ENCODE data around the gene TNNT1.
A peak's percentile ranks its signal among the peaks of the same experiment; 100 is the strongest.

The TNNT1 gene

DNA sequence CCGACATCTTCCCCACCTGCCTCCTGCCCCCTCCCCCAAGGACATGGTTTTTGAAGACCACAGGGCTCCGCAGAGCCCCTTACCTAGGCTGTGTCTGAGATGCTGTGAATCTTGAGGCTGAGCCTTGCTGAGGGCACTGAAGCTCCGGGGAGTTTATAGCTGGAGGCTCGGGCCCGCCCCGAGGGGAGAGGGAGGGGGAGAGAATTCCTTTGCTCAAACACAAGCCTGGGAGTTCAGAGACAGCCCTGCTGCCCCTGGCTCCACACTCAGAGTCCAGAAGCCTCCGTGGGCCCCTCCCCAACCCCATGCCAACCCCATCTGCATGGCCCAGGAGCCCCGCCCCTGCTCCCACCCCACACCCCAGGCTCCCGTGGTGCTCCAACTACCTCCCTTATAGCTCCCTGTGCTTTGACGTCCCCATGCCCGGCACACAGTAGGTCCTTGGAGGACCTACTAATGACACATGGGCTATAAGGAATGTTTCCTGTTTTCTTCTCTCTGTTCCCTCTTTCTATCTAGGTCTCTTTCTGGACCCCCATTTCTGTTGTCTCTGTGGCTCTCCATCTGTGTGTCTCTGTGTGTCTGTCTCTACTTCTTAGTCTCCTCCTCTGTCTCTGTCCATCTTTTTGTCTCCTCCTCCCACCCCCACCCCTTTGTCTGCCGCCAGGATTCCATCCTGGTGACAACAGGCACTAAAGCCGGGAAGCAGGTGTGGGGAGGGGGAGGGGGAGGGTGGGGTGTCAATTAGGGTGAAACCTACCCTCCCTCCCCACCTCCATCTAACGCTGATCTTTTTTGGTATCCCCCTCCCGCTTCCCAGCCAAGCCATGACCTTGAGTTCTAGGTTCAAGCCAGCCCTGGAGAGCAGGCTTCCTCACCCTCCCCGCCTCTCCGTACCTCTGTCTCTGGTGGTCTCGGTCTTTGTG lies at the start of gene TNNT1:
Gene TNNT1, minus strand, starts transcription at position 129 of the 926 bp plus-strand sequence. CDS start 2,049 bp downstream, outside the sequence.
- no peak for TF ChIP-seq CTCF (IDR thresholded peaks at IDR 0.05; ENCODE audit: insufficient read depth, low read length, missing control alignments)
- DNase-seq (ENCODE audit: low read depth, low spot score), result no peak
- ChIA-PET CTCF (interaction anchor here (0.7 to 1.2 kb wide), 2 partner anchors 9 to 11 kb away, joined by 3 to 4 read pairs; no protein-coding TSS in a partner anchor), POLR2A (no interaction called here)
- no peak within 1 kb of the TSS for H3K4me3 ChIP-seq (ENCODE audit: low read depth, low read length)

DNA sequence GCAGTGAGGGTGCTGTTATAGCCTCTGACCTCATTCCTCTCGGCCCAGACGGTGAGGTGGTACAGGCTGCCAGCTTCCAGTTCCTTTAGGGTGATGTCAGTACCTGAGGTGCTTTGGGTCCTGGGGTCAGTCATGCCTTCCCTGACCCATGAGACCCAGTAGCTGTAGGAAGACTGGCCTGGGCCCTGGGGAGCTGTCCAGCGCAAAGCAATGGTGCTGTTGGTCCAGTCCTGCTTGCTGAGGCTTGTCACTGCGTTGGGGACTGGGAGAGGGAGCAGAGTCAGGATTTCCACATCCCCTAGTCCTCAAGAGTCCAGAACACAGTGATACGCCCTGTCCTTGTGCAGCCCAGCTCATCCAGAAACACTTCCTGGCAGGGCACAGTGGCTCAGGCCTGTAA lies 49.6 kb upstream of the TNNT1 start:
- no peak for DNase-seq (ENCODE audit: low read depth, low spot score)
- ChIA-PET POLR2A (no interaction called here), CTCF (interaction anchor here (0.9 to 1.8 kb wide), 4 partner anchors 21 to 220 kb away, joined by 3 to 6 read pairs (median 4); no protein-coding TSS in a partner anchor)
- no peak for TF ChIP-seq CTCF (IDR thresholded peaks at IDR 0.05; ENCODE audit: insufficient read depth, low read length, missing control alignments)
- H3K4me3 ChIP-seq (ENCODE audit: low read depth, low read length), result no peak overlapping the region

GRCh38 chr19:55197528-55197927 lies 48.5 kb upstream of the TNNT1 start:
- TF ChIP-seq CTCF (IDR thresholded peaks at IDR 0.05; ENCODE audit: insufficient read depth, low read length, missing control alignments), result no peak
- no peak overlapping the region for H3K4me3 ChIP-seq (ENCODE audit: low read depth, low read length)
- ChIA-PET CTCF (interaction anchor here (1.0 to 1.8 kb wide), 3 partner anchors 12 to 221 kb away, joined by 3 to 6 read pairs (median 4); partner anchors contain the start of gene PTPRH), POLR2A (no interaction called here)
- no peak for DNase-seq (ENCODE audit: low read depth, low spot score)

DNA sequence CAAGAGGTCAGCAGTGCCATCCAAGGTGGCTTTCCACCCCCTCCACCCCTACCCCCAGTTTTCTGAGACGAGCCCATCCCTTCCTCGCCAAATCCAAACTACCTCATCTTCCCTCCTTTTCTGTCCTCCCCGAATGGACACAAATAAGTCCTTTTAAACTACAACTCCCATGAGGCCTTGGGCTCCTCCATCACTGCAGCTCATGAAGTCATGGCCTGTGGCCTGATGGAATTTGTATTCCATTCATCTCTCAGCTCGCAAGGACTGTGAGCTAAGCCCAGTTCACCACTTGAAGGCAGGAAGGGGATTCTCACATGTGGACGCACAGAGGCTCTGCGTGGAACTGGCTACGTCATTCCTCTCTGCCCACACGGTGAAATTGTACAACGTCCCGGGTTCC lies 47.8 kb upstream of the TNNT1 start:
- no peak for TF ChIP-seq CTCF (IDR thresholded peaks at IDR 0.05; ENCODE audit: insufficient read depth, low read length, missing control alignments)
- DNase-seq (ENCODE audit: low read depth, low spot score), result no peak
- ChIA-PET CTCF (no interaction called here), POLR2A (no interaction called here)
- H3K4me3 ChIP-seq (ENCODE audit: low read depth, low read length), result no peak overlapping the region

GRCh38 chr19:55193481-55193880 lies 44.5 kb upstream of the TNNT1 start:
- no peak for DNase-seq (ENCODE audit: low read depth, low spot score)
- no peak for TF ChIP-seq CTCF (IDR thresholded peaks at IDR 0.05; ENCODE audit: insufficient read depth, low read length, missing control alignments)
- CTCF ChIA-PET, result interaction anchor here (1.0 to 1.3 kb wide), 2 partner anchors 11 to 33 kb away, joined by 4 to 5 read pairs; no protein-coding TSS in a partner anchor
- H3K4me3 ChIP-seq (ENCODE audit: low read depth, low read length), result no peak overlapping the region
- POLR2A ChIA-PET, result no interaction called here

GRCh38 chr19:55189403-55189835 lies 40.4 kb upstream of the TNNT1 start:
- CTCF ChIA-PET, result interaction anchor here (1.3 kb wide), 1 partner anchor 442 kb away, joined by 3 read pairs; no protein-coding TSS in a partner anchor
- POLR2A ChIA-PET, result no interaction called here
- DNase-seq (ENCODE audit: low read depth, low spot score), result peak; percentile 83
- TF ChIP-seq CTCF (IDR thresholded peaks at IDR 0.05; ENCODE audit: insufficient read depth, low read length, missing control alignments), result no peak
- H3K4me3 ChIP-seq (ENCODE audit: low read depth, low read length), result no peak overlapping the region

Measured in AG04449 (cell line).